H9 (cell line): ENCODE results near the gene CHID1. TPM values are rescaled to one million over a fixed set of nuclear protein-coding genes. Genes with fewer than 3 reads are reported as not detected.
A peak's percentile ranks its signal among the peaks of the same experiment; 100 is the strongest.

Source experiments
- DNase-seq: peaks from one replicate; pipeline ENCODE4 v3.0.0-alpha.2; 2017
- H2AFZ ChIP-seq: one replicate; pipeline ENCODE4 v1.6.1; 2013; ENCODE audit warnings: mild to moderate bottlenecking, low read length, control low read depth, moderate library complexity
- H2AK5ac ChIP-seq: 2 replicates; pipeline ENCODE4 v1.6.1; 2013; ENCODE audit warnings: low read length, control low read depth, mixed read lengths; ENCODE audit not compliant: insufficient read length
- H2BK120ac ChIP-seq: one replicate; pipeline ENCODE4 v1.6.1; 2013; ENCODE audit warnings: low read depth, mild to moderate bottlenecking, low read length, control low read depth, inconsistent platforms; ENCODE audit not compliant: poor library complexity, severe bottlenecking
- H2BK12ac ChIP-seq: 2 replicates; pipeline ENCODE4 v1.6.1; 2013; ENCODE audit warnings: low read length, control low read depth, mixed read lengths, low read depth; ENCODE audit not compliant: insufficient read length
- H2BK15ac ChIP-seq: 2 replicates; pipeline ENCODE4 v1.6.1; 2013; ENCODE audit warnings: low read depth, low read length, control low read depth
- H2BK20ac ChIP-seq: one replicate; pipeline ENCODE4 v1.6.1; 2013; ENCODE audit warnings: low read depth, mild to moderate bottlenecking, low read length, control low read depth, inconsistent platforms; ENCODE audit not compliant: poor library complexity, severe bottlenecking
- H2BK5ac ChIP-seq: 2 replicates; pipeline ENCODE4 v1.6.1; 2013; ENCODE audit warnings: low read length, control low read depth, mixed read lengths; ENCODE audit not compliant: insufficient read length
- H3K14ac ChIP-seq: 2 replicates; pipeline ENCODE4 v1.6.1; 2013; ENCODE audit warnings: low read length, control low read depth; ENCODE audit not compliant: insufficient read depth
- H3K18ac ChIP-seq: 2 replicates; pipeline ENCODE4 v1.6.1; 2013; ENCODE audit warnings: low read depth, mild to moderate bottlenecking, mixed read lengths, low read length, control low read depth; ENCODE audit not compliant: insufficient read length
- H3K23ac ChIP-seq: 2 replicates; pipeline ENCODE4 v1.6.1; 2013; ENCODE audit warnings: low read length, control low read depth, mixed read lengths, low read depth; ENCODE audit not compliant: insufficient read length
- H3K23me2 ChIP-seq: 2 replicates; pipeline ENCODE4 v1.6.1; 2013; ENCODE audit warnings: low read depth, mild to moderate bottlenecking, mixed read lengths, low read length, control low read depth; ENCODE audit not compliant: insufficient read length, poor library complexity, severe bottlenecking
- H3K27ac ChIP-seq: 2 replicates; pipeline ENCODE4 v1.5.1; 2013; ENCODE audit warnings: low read length, control low read depth, mixed read lengths, low read depth; ENCODE audit not compliant: insufficient read length
- H3K27me3 ChIP-seq: 2 replicates; pipeline ENCODE4 v1.6.1; 2013; ENCODE audit warnings: low read length, control low read depth, inconsistent platforms; ENCODE audit not compliant: insufficient read depth
- H3K4ac ChIP-seq: 2 replicates; pipeline ENCODE4 v1.6.1; 2013; ENCODE audit warnings: low read depth, mild to moderate bottlenecking, control low read depth, inconsistent platforms, low read length, moderate library complexity
- H3K4me1 ChIP-seq: 2 replicates; pipeline ENCODE4 v1.6.1; 2013; ENCODE audit warnings: low read length, control low read depth, inconsistent platforms; ENCODE audit not compliant: insufficient read depth
- H3K4me2 ChIP-seq: 2 replicates; pipeline ENCODE4 v1.6.1; 2013; ENCODE audit warnings: low read length, control low read depth, mixed read lengths; ENCODE audit not compliant: insufficient read length, insufficient read depth
- H3K56ac ChIP-seq: 2 replicates; pipeline ENCODE4 v1.6.1; 2013; ENCODE audit warnings: low read depth, mild to moderate bottlenecking, mixed read lengths, low read length, control low read depth; ENCODE audit not compliant: insufficient read length
- H3K79me1 ChIP-seq: 2 replicates; pipeline ENCODE4 v1.6.1; 2013; ENCODE audit warnings: low read depth, mild to moderate bottlenecking, moderate library complexity, low read length, control low read depth, inconsistent platforms; ENCODE audit not compliant: insufficient read depth, poor library complexity, severe bottlenecking
- H3K79me2 ChIP-seq: 2 replicates; pipeline ENCODE4 v1.6.1; 2013; ENCODE audit warnings: low read length, control low read depth, inconsistent platforms; ENCODE audit not compliant: insufficient read depth
- H3K9ac ChIP-seq: 2 replicates; pipeline ENCODE4 v1.6.1; 2013; ENCODE audit warnings: low read length, control low read depth, mixed read lengths; ENCODE audit not compliant: insufficient read length; ENCODE audit errors: extremely low read depth
- H3K9me3 ChIP-seq: one replicate; pipeline ENCODE4 v1.6.1; 2013; ENCODE audit warnings: low read depth, low read length, inconsistent platforms; ENCODE audit not compliant: control insufficient read depth
- H3T11ph ChIP-seq: one replicate; pipeline ENCODE4 v1.6.1; 2013; ENCODE audit warnings: mild to moderate bottlenecking, low read length, control low read depth, inconsistent platforms
- H4K20me1 ChIP-seq: one replicate; pipeline ENCODE4 v1.6.1; 2013; ENCODE audit not compliant: control insufficient read depth, insufficient read length, insufficient read depth
- H4K5ac ChIP-seq: 2 replicates; pipeline ENCODE4 v1.6.1; 2013; ENCODE audit warnings: low read depth, mild to moderate bottlenecking, mixed read lengths, low read length, control low read depth; ENCODE audit not compliant: insufficient read length
- H4K8ac ChIP-seq: replicated peaks from 2 replicates; pipeline ENCODE4 v1.6.1; 2013; ENCODE audit warnings: low read length, control low read depth, mixed read lengths, low read depth; ENCODE audit not compliant: insufficient read length
- H4K91ac ChIP-seq: 2 replicates; pipeline ENCODE4 v1.6.1; 2013; ENCODE audit warnings: low read depth, mild to moderate bottlenecking, moderate library complexity, mixed read lengths, low read length, control low read depth; ENCODE audit not compliant: insufficient read length
- H3K27ac Mint-ChIP-seq, 3 experiments: 2 replicates in 2 of 3; 3 replicates in 1 of 3; pipeline ENCODE4 v1.8.0; 2020 to 2021; ENCODE audit warnings: mixed read lengths in 3 of 3, mild to moderate bottlenecking in 1 of 3, moderate library complexity in 1 of 3
- H3K27me3 Mint-ChIP-seq: 2 replicates; pipeline ENCODE4 v1.8.0; 2021; ENCODE audit warnings: low read depth, mild to moderate bottlenecking, moderate library complexity, mixed read lengths
- H3K36me3 Mint-ChIP-seq, 3 experiments: 2 replicates in 2 of 3; 3 replicates in 1 of 3; pipeline ENCODE4 v1.8.0; 2020 to 2021; ENCODE audit warnings: low read depth in 3 of 3, mixed read lengths in 3 of 3; ENCODE audit not compliant: insufficient read depth in 1 of 3
- H3K4me1 Mint-ChIP-seq, 2 experiments: 2 replicates each; pipeline ENCODE4 v1.8.0; 2020; ENCODE audit warnings: mixed read lengths in 2 of 2
- H3K4me3 Mint-ChIP-seq, 2 experiments: 2 replicates in 1 of 2; 3 replicates in 1 of 2; pipeline ENCODE4 v1.8.0; 2020 to 2021; ENCODE audit warnings: mild to moderate bottlenecking in 2 of 2, mixed read lengths in 2 of 2, moderate library complexity in 1 of 2
- H3K9me3 Mint-ChIP-seq, 2 experiments: 2 replicates in 1 of 2; 3 replicates in 1 of 2; pipeline ENCODE4 v1.8.0; 2020; ENCODE audit warnings: mild to moderate bottlenecking in 2 of 2, mixed read lengths in 2 of 2, moderate library complexity in 1 of 2
- WGBS: extraction: QIAGEN DNeasy Blood & Tissue Kit; methylation state at CpG from one replicate; pipeline ENCODE4 v1.1.7; 2013; ENCODE audit warnings: missing lambda C conversion rate, low lambda C conversion rate, mixed read lengths; ENCODE audit not compliant: insufficient read length; ENCODE audit errors: extremely low coverage; 5-methylcytosine and 5-hydroxymethylcytosine counted together
- total RNA-seq: library from RNA; stranded (reverse); gene quantifications from 2 replicates; pipeline ENCODE4 v1.2.1, GENCODE V29; 2021
- TF ChIP-seq, protein P1 (sequence below): fragments of 200-600 bp; sonication (generic); conservative IDR thresholded peaks from 3 replicates; pipeline ENCODE4 v1.8.0; 2021; ENCODE audit warnings: antibody characterized with exemption, mild to moderate bottlenecking

The CHID1 gene
- total RNA-seq, 1 experiment from 2014 or later: 89.4 TPM

DNA sequence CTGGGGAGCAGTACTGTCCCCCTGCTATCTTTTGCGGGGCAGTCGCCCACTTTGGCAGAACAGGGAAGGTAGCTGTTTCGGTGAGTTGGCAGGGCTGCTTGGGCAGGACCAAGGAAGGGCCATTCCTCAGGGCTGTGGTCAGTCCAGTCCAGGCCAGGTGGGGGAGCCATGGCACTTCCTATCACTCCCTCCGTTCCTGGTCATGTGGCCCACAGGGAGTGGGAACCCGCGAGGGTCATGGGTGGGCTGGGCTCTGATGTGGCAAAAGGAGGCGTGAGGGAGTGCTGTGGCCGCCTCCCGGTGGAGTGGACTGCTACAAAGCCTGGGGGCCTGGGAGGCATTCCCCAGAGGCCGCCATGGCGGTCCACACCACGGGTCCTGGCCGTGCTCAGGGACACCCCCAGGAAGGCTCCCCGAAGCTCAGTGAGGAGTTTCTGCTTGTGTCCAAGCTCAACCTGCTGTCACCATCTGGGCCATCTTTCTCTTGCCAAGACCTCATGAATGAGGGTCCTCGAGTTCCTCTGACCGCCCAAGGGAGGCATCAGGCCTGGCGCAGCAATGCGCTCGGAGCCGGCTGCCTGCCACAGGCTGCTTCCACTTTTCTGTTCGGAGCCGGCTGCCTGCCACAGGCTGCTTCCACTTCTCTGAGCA, 11.9 kb downstream of the CHID1 start:
- no peak overlapping the region for H2BK20ac ChIP-seq
- H3K27ac Mint-ChIP-seq: peak overlapping the region in 1 of 3 experiments; percentile 35; a peak in 1 of 7 replicates
- no peak overlapping the region for H3K4ac ChIP-seq
- H2BK12ac ChIP-seq: no peak overlapping the region
- no peaks in the 10 kb centered on the region for H3K23me2 ChIP-seq
- H3K4me1 ChIP-seq: no peaks in the 10 kb centered on the region
- no peaks in the 10 kb centered on the region for H4K20me1 ChIP-seq
- TF ChIP-seq, protein P1, sequence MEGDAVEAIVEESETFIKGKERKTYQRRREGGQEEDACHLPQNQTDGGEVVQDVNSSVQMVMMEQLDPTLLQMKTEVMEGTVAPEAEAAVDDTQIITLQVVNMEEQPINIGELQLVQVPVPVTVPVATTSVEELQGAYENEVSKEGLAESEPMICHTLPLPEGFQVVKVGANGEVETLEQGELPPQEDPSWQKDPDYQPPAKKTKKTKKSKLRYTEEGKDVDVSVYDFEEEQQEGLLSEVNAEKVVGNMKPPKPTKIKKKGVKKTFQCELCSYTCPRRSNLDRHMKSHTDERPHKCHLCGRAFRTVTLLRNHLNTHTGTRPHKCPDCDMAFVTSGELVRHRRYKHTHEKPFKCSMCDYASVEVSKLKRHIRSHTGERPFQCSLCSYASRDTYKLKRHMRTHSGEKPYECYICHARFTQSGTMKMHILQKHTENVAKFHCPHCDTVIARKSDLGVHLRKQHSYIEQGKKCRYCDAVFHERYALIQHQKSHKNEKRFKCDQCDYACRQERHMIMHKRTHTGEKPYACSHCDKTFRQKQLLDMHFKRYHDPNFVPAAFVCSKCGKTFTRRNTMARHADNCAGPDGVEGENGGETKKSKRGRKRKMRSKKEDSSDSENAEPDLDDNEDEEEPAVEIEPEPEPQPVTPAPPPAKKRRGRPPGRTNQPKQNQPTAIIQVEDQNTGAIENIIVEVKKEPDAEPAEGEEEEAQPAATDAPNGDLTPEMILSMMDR: peak; percentile 34; the same call in 2 of the 3 replicates
- H2BK120ac ChIP-seq: no peak overlapping the region
- H3K23ac ChIP-seq: no peak overlapping the region
- no peak overlapping the region for H2BK15ac ChIP-seq
- no peak overlapping the region for H3T11ph ChIP-seq
- H3K9ac ChIP-seq: no peak overlapping the region
- H3K27me3 ChIP-seq: no peaks in the 10 kb centered on the region
- no peak overlapping the region for H4K8ac ChIP-seq
- no peaks in the 10 kb centered on the region for H3K9me3 ChIP-seq
- DNase-seq: no peak
- no peaks in the 10 kb centered on the region for H3K9me3 Mint-ChIP-seq
- no peak overlapping the region for H3K14ac ChIP-seq
- H3K27me3 Mint-ChIP-seq: no peaks in the 10 kb centered on the region
- no peak overlapping the region for H4K91ac ChIP-seq
- H2BK5ac ChIP-seq: no peak overlapping the region
- H3K56ac ChIP-seq: no peak overlapping the region
- no peak overlapping the region for H2AFZ ChIP-seq
- no peak overlapping the region for H3K27ac ChIP-seq
- no CpG with 5 or more reads among the region's 22 CpGs for WGBS
- no peak overlapping the region for H4K5ac ChIP-seq
- H3K4me3 Mint-ChIP-seq: no peak overlapping the region
- H3K79me2 ChIP-seq: no peaks in the 10 kb centered on the region
- H3K4me1 Mint-ChIP-seq: peaks cover 0 to under 1% of the 10 kb centered on the region in 2 experiments; a peak in 1 of 4 replicates
- peaks cover 23 to 53% (median 40%) of the 10 kb centered on the region in 3 experiments; a peak in 6 of 7 replicates for H3K36me3 Mint-ChIP-seq
- no peak overlapping the region for H2AK5ac ChIP-seq
- H3K18ac ChIP-seq: no peak overlapping the region
- no peak overlapping the region for H3K4me2 ChIP-seq
- no peaks in the 10 kb centered on the region for H3K79me1 ChIP-seq
